Germinal center (tissue), 1 donor: Measurements from ENCODE around the gene NYAP1.
A peak's percentile ranks its signal among the peaks of the same experiment; 100 is the strongest.

Source experiments
- DNase-seq: peaks from one replicate; pipeline ENCODE4 v3.0.0; 2012; ENCODE audit warnings: mixed read lengths, low spot score

NYAP1 gene

DNA sequence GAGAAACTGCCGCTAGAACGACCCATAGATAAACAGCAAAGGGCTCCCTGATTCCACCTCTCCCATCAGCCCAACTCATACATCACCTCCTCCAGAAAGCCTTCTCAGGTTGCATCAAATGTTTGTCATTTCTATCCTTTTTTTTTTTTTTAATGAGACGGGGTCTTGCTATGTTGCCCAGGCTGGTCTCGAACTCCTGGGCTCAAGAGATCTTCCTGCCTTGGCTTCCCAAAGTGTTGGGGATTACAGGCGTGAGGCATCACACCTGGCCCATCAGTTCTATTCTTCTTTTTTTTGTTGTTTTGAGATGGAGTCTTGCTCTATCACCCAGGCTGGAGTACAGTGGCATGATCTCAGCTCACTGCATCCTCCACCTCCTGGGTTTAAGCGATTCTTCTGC, 26.7 kb upstream of the NYAP1 start:
- no peak for DNase-seq

- DNase-seq, result no peak
These were observed 19.5 kb upstream of the NYAP1 start, which contains the start of gene SPACDR for GRCh38 chr7:100464210-100464660. SPACDR (minus strand) TSS chr7:100464260; CDS start chr7:100464025, 235 bp downstream.

GRCh38 chr7:100464791-100465190, 18.9 kb upstream of the NYAP1 start:
- DNase-seq, result no peak

- DNase-seq, result no peak
These were observed 18.4 kb upstream of the NYAP1 start for GRCh38 chr7:100465299-100465698.

DNA sequence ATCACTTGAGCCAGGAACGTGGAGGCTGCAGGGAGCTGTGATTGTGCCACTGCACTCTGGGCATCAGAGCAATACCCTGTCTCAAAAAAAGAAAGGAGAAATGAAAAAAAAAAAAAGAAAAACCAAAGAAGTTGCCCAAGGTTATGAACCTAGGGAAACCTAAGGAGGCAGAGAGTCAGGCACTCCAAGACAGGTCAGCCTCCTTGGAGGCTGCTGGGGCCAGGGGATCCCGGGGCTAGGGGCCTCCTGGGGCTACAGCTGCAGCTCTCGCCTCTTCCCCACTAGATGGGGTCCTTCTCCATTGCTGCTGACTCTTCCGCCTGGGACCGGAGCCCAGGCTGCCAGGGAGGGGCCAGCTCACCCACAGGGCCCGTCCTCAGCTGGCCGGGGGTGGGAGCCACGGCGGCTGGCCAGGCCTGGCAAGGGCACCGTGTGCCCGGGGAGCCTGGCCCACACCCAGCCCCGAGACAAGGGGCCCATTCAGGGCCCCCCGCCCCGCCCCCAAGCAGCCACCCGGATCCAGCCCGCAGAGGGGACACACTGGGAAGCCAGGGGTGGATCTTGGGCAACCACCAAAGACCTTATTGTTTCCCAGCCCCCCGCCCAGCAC, 17.9 kb upstream of the NYAP1 start:
- DNase-seq, result no peak

GRCh38 chr7:100466653-100467605, 16.8 kb upstream of the NYAP1 start:
- no peak for DNase-seq

DNA sequence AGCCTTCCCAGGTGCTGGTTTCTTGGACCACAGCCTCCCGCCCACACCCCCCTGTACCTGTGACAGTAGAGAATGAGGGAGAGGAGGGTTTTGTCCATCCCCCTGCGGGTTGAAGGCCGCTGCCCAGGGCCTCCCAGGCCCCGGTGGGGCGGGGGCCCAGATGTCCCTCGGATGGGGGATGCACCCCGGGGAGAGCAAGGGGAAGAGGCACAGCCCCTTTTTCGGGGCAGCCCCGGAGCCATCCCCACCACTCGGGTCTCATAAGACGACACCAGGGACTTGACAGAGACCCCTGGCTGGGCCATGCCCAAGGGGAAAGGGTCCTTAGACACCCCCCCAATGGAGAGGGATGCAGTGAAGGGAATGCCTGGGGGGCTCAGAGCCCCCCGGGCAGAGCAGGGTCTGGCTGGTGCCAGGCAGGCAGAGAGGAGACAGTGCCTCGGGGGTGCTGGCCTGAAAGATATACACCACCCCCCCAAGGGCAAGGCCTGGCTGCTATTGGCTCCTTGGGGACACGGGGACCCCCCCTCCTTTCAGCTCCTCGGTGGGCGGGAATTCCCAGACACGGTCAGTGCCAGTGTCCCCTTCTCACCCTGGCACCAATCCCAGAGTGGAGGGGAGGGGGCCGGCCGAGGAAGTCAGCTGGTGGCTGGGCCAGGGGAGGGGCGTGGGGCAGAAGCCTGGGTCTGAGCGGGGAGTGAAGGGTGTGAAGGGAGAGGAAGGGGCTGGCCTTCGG, 15.9 kb upstream of the NYAP1 start:
- no peak for DNase-seq

GRCh38 chr7:100469227-100470044, 14.3 kb upstream of the NYAP1 start:
- DNase-seq, result peak; percentile 87

DNA sequence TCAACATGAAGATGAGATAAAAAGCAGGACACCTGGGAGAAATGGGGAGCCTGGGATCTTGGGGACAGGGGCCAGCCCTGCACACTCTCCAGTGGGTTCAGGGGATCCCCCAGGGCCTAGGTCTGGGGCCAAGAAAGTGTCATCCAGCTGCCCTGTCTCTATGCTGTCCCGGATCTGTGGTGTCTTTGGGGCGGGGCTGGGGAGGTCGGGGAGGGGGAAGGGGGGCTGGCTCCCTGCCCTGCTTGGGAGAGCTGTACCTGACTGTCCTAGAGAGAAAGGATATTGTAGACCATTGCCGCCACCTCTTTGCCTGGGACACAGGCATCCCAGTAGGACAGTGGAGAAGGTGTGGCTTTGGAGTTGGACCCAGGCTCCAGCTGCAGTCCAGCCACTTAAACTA, 12.7 kb upstream of the NYAP1 start:
- no peak for DNase-seq

- no peak for DNase-seq
These were observed 11.4 kb upstream of the NYAP1 start for GRCh38 chr7:100472121-100472851.

DNA sequence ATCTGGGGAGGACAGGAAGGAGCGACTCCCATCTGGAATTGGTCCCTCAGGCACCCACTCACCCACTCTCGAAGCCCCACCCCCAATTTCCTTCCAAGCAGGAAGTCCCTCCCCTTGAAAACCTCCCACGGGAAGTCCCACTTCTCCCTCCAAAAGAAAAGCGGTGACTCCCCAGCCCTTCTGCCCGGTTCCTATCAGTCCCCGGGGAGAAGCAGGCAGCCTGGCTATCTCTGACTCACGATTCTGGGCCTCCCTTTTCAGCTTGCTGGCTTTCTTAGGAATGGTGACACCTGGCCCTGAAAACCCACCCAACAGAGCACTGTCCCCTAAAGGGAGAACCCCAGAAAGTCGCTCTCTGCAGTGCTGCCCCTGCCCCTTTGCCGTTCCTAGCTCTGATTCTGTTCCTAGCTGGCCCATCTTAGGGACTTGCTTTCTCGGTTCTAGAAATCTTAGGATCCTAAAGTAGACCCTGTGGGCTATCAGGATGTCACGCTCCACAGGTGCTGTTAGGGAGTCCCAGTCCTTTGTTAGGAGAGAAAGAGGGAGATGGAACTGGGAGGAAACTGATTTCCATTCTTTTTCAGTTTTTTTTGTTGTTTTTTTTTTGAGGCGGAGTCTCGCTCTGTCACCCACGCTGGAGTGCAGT, 10.8 kb upstream of the NYAP1 start:
- DNase-seq, result no peak

GRCh38 chr7:100475549-100475948, 8.2 kb upstream of the NYAP1 start:
- DNase-seq, result no peak

GRCh38 chr7:100476101-100476780, 7.5 kb upstream of the NYAP1 start:
- DNase-seq, result no peak

DNA sequence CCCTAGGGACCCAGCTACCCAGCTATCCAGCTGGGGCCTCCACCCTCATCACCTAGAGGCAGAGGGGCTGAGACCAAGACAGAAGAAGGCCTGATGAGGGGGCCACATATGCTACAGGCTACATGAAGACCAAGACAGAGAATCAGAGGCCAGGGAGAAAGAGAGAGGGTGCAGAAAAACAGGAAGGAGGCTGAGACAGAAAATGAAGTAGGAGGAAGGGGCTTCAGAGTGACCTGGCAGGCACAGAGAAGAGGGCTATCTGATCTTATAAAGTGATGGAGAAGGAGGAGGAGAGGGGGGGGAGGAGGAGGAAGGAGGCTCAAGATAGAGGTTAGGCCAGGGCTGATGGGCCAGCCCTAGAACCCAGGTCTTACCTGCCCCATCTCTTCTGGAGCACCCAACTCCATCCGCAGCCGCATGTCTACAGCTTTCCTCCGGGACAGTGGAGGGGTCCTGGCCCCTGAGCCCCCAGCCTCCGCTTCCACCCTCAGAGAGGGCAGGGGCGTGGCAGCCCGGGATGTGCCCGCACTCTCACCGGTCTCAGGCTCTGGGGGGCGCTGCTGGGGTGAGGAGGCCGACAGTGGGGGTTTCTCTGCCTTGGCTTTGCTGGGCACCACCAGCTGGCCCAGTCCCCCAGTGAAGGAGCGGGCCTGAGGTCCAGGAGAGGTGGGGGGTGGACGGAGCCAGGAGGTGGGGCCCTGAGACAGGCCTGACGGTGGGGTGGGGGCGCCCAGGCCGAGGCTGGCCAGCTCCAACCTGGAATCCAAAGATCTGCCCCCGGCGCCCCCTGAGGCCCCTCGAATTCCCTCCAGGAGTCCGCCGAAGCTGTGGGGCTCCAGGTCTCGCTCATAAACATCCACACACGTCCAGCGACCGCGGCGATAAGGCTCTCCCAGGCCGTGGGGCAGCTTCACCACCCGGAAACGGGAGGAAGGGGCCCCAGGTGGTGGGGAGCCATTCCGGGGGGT, 6.5 kb upstream of the NYAP1 start:
- peak; percentile 37 for DNase-seq

DNA sequence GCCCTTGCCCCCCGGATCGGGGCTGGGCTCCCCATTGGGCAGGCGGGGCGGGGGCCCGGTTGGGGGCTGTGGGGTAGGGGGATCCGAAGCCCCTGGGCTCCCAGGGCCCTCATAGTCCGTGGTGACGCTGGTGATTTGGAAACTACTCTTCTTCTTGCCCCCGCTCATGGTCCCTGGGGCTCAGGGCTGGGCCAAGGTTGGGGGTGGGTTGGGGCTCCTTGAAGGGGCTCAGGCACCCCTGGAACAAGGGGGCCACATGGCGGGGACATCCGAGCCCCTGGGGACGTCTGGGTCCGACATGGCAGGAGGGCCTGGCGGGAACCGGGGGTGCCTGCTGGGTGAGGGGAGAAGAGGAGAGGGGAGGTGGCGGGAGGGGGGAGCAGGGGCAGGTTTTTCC, 5.9 kb upstream of the NYAP1 start:
- no peak for DNase-seq

- peak; percentile 88 for DNase-seq
These were observed 4.6 kb upstream of the NYAP1 start, which contains the start of gene TSC22D4 for GRCh38 chr7:100478958-100479660. TSC22D4 (minus strand) TSS chr7:100479214; CDS start chr7:100478038, 1,176 bp downstream.

DNA sequence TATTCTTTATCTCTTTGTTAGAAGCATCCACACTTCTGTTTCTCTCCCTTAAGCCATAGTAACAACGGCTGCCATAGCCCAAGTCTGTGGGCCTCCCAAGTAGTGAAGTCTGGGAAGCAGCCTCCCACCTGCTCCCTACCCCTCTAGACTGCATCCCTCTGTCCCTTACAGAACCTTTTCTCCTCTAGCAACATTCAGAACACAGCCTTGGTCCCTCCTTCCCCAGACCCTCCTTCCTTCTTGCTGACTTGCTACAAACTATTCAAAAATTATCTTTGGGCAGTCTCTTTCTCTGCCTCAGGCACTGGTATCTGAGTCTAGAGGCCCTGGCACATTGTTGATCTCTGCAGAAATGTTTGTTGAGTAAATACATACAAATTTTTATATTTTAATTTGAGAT, 2.3 kb upstream of the NYAP1 start:
- DNase-seq, result no peak

- no peak for DNase-seq
These were observed 1.0 kb upstream of the NYAP1 start for GRCh38 chr7:100482728-100483089.
